Activated T-helper 1 cell treated with Interleukin-2 at 50 U/mL for 16 hours (primary cell): ENCODE data around the gene MDN1.
"Not testable (repeated sequence)": the region's sequence is repeated elsewhere in the genome, so short reads cannot be mapped to it uniquely, and the experiment has no call there.

Source experiments
- DNase-seq: peaks from one replicate; pipeline ENCODE4 v3.0.0-alpha.2; 2020; ENCODE audit warnings: low read depth

Gene MDN1

GRCh38 chr6:89763550-89763949 is 56.0 kb downstream of the MDN1 start:
- DNase-seq: no peak

- DNase-seq: no peak
Observed at GRCh38 chr6:89758830-89759229, 60.8 kb downstream of the MDN1 start.

GRCh38 chr6:89750338-89750737 is 69.3 kb downstream of the MDN1 start:
- DNase-seq: no peak

GRCh38 chr6:89749918-89750317 is 69.7 kb downstream of the MDN1 start:
- DNase-seq: no peak

- no peak for DNase-seq
Observed at GRCh38 chr6:89745716-89746115, 73.9 kb downstream of the MDN1 start.

GRCh38 chr6:89745096-89745495 is 74.5 kb downstream of the MDN1 start:
- no peak for DNase-seq

GRCh38 chr6:89736893-89737292 is 82.7 kb downstream of the MDN1 start:
- no peak for DNase-seq

- no peak for DNase-seq
Observed at GRCh38 chr6:89734526-89734925, 85.1 kb downstream of the MDN1 start.

- DNase-seq: no peak
Observed at GRCh38 chr6:89731924-89732567, 87.5 kb downstream of the MDN1 start.

- DNase-seq: not testable (repeated sequence)
Observed at GRCh38 chr6:89731262-89731661, 88.3 kb downstream of the MDN1 start.

- DNase-seq: no peak
Observed at GRCh38 chr6:89729818-89730217, 89.8 kb downstream of the MDN1 start.

- DNase-seq: no peak
Observed at GRCh38 chr6:89727501-89727900, 92.1 kb downstream of the MDN1 start.

GRCh38 chr6:89724981-89725380 is 94.6 kb downstream of the MDN1 start:
- DNase-seq: no peak

GRCh38 chr6:89723046-89723445 is 96.5 kb downstream of the MDN1 start:
- DNase-seq: no peak

GRCh38 chr6:89716532-89716931 is 103.1 kb downstream of the MDN1 start:
- no peak for DNase-seq

- DNase-seq: no peak
Observed at GRCh38 chr6:89711801-89712200, 107.8 kb downstream of the MDN1 start.

GRCh38 chr6:89708316-89708715 is 111.3 kb downstream of the MDN1 start:
- DNase-seq: no peak

GRCh38 chr6:89707766-89708165 is 111.8 kb downstream of the MDN1 start:
- no peak for DNase-seq

GRCh38 chr6:89706121-89706520 is 113.5 kb downstream of the MDN1 start:
- no peak for DNase-seq

- no peak for DNase-seq
Observed at GRCh38 chr6:89703292-89703691, 116.3 kb downstream of the MDN1 start.

GRCh38 chr6:89702349-89702748 is 117.2 kb downstream of the MDN1 start:
- DNase-seq: no peak

GRCh38 chr6:89695667-89696066 is 123.9 kb downstream of the MDN1 start:
- no peak for DNase-seq

- no peak for DNase-seq
Observed at GRCh38 chr6:89694428-89694827, 125.2 kb downstream of the MDN1 start.

GRCh38 chr6:89693207-89693606 is 126.4 kb downstream of the MDN1 start:
- no peak for DNase-seq

GRCh38 chr6:89692256-89692655 is 127.3 kb downstream of the MDN1 start:
- DNase-seq: no peak
